K562 (cell line): ENCODE data around the gene COMMD1. TPM values are rescaled to one million over a fixed set of nuclear protein-coding genes. Genes with fewer than 3 reads are reported as not detected.

Source experiments
- ATAC-seq: fragments of 200-7000 bp; cut with Tn5 transposase; 3 replicates; pipeline ENCODE4 v1.9.1; 2020; ENCODE audit warnings: moderate library complexity
- BruUV-seq: library from RNA; stranded (reverse); fragments of 400-500 nt; replicated peaks from 2 replicates; lab custom pipeline; 2021; lab: Mats Ljungman, UMichigan
- CTCF ChIA-PET: fragments of 300-600 bp; formaldehyde crosslinking; extraction: SDS; loops from one replicate; lab custom pipeline; 2021; ENCODE audit warnings: low intra/inter-chr PET ratio; lab: Yijun Ruan, JAX
- POLR2A ChIA-PET: fragments of 300-600, 350-650 bp; sonication (Branson Sonifier 250); formaldehyde crosslinking; extraction: SDS; loops from one replicate; lab custom pipeline; 2021; ENCODE audit warnings: antibody characterized with exemption, inconsistent platforms; lab: Yijun Ruan, JAX
- DNase-seq, 4 experiments: peaks; one replicate each; pipeline versions ENCODE4 v3.0.0 to v3.0.0-alpha.2; 2011 to 2018; ENCODE audit warnings: low spot score in 3 of 4, mixed read lengths in 3 of 4; ENCODE audit errors: extremely low read depth in 1 of 4
- FAIRE-seq: peaks from 2 replicates; lab custom pipeline; 2011; peaks lifted over from hg19 to GRCh38; lab: Jason Lieb, UNC
- H2AFZ ChIP-seq: 2 replicates; pipeline ENCODE4 v1.6.0; 2011; ENCODE audit warnings: low read depth, low read length, control low read depth, inconsistent platforms
- H3K27ac ChIP-seq: fragments of 200-600 bp; 3 replicates; pipeline ENCODE4 v1.8.0; 2011; ENCODE audit warnings: low read depth, mild to moderate bottlenecking, control low read depth, inconsistent platforms, low read length, moderate library complexity, mixed read lengths; ENCODE audit errors: extremely low read depth
- H3K27me3 ChIP-seq, 2 experiments: fragments of 300-600 bp in 1 of 2; 2 replicates in 1 of 2; 3 replicates in 1 of 2; pipeline versions ENCODE4 v1.6.0 to v1.8.0; 2011; ENCODE audit warnings: inconsistent platforms in 2 of 2, low read length in 2 of 2, mild to moderate bottlenecking in 1 of 2, mixed read lengths in 1 of 2, moderate library complexity in 1 of 2; ENCODE audit not compliant: control insufficient read depth in 2 of 2, insufficient read depth in 2 of 2
- H3K36me3 ChIP-seq: fragments of 300-600 bp; 3 replicates; pipeline ENCODE4 v1.8.0; 2011; ENCODE audit warnings: mild to moderate bottlenecking, low read length, inconsistent platforms; ENCODE audit not compliant: control insufficient read depth, insufficient read depth
- H3K4me1 ChIP-seq, 2 experiments: fragments of 200-600 bp in 1 of 2; replicated peaks in 1 of 2; 2 replicates in 1 of 2; 3 replicates in 1 of 2; pipeline versions ENCODE4 v1.5.1 to v1.8.0; 2011; ENCODE audit warnings: inconsistent platforms in 2 of 2, low read length in 2 of 2, mild to moderate bottlenecking in 1 of 2, mixed read lengths in 1 of 2, moderate library complexity in 1 of 2; ENCODE audit not compliant: control insufficient read depth in 2 of 2, insufficient read depth in 2 of 2
- H3K4me2 ChIP-seq: 2 replicates; pipeline ENCODE4 v1.6.1; 2011; ENCODE audit warnings: low read length, control low read depth, inconsistent platforms, mixed read lengths; ENCODE audit not compliant: insufficient read depth
- H3K4me3 ChIP-seq: fragments of 200-600 bp; sonication (generic), shearing (Covaris generic); 2 replicates; pipeline ENCODE4 v1.5.1; 2016; ENCODE audit warnings: control low read depth, inconsistent platforms
- H3K79me2 ChIP-seq: fragments of 200-600 bp; 3 replicates; pipeline ENCODE4 v1.8.0; 2011; ENCODE audit warnings: low read length, inconsistent platforms; ENCODE audit not compliant: control insufficient read depth, insufficient read depth
- H3K9ac ChIP-seq, 2 experiments: 2 replicates each; pipeline versions ENCODE4 v1.6.0 to v1.6.1; 2011; ENCODE audit warnings: low read depth in 2 of 2, low read length in 2 of 2, control low read depth in 1 of 2, inconsistent platforms in 1 of 2, mild to moderate bottlenecking in 1 of 2, mixed read lengths in 1 of 2; ENCODE audit not compliant: insufficient read depth in 1 of 2
- H3K9me1 ChIP-seq: one replicate; pipeline ENCODE4 v1.6.0; 2011; ENCODE audit warnings: inconsistent platforms, mild to moderate bottlenecking, low read length, moderate library complexity; ENCODE audit not compliant: control insufficient read depth, insufficient read depth
- H3K9me3 ChIP-seq: replicated peaks from 2 replicates; pipeline ENCODE4 v1.5.1; 2011; ENCODE audit warnings: low read depth, low read length, inconsistent platforms; ENCODE audit not compliant: control insufficient read depth, insufficient read depth
- H4K20me1 ChIP-seq: replicated peaks from 2 replicates; pipeline ENCODE4 v1.6.1; 2011; ENCODE audit warnings: low read length, inconsistent platforms, mixed read lengths; ENCODE audit not compliant: control insufficient read depth, insufficient read depth
- ARID2 ChIP-seq: fragments of 450-650 bp; IDR thresholded peaks from 2 replicates; pipeline ENCODE4 v1.6.1; 2017; ENCODE audit warnings: antibody characterized with exemption, mild to moderate bottlenecking
- BMI1 ChIP-seq: fragments of 150-350 bp; IDR thresholded peaks from 2 replicates; pipeline ENCODE4 v1.6.1; 2014; ENCODE audit warnings: low read length
- CBFA2T2 ChIP-seq: fragments of 450-650 bp; conservative IDR thresholded peaks from 2 replicates; pipeline ENCODE4 v1.6.1; 2017; ENCODE audit warnings: mild to moderate bottlenecking
- GATAD2B ChIP-seq: fragments of 450-650 bp; IDR thresholded peaks from 2 replicates; pipeline ENCODE4 v1.6.1; 2017; ENCODE audit warnings: mild to moderate bottlenecking, borderline replicate concordance
- NCOA4 ChIP-seq: fragments of 450-650 bp; IDR thresholded peaks from 2 replicates; pipeline ENCODE4 v1.6.1; 2018; ENCODE audit warnings: mild to moderate bottlenecking; ENCODE audit not compliant: partially characterized antibody
- SRSF7 ChIP-seq: fragments of 200-400 bp; formaldehyde crosslinking; optimal IDR thresholded peaks from 2 replicates; pipeline ENCODE3; 2017; ENCODE audit warnings: mild to moderate bottlenecking, low read depth, low read length
- TAF7 ChIP-seq: fragments of 450-650 bp; IDR thresholded peaks from 2 replicates; pipeline ENCODE4 v1.6.1; 2016; ENCODE audit warnings: missing genetic modification characterization, missing compliant biosample characterization
- XRCC5 ChIP-seq: fragments of 200-400 bp; formaldehyde crosslinking; IDR thresholded peaks from 2 replicates; pipeline ENCODE4 v1.6.1; 2017; ENCODE audit warnings: low read depth, mild to moderate bottlenecking, low read length
- ZNF175 ChIP-seq: fragments of 200-800 bp; sonication (Bioruptor generic); IDR thresholded peaks from 2 replicates; pipeline ENCODE4 v1.6.1; 2016; ENCODE audit warnings: low read depth, mild to moderate bottlenecking, missing genetic modification characterization, missing compliant biosample characterization
- ZNF24 ChIP-seq: fragments of 450-650 bp; IDR thresholded peaks from 2 replicates; pipeline ENCODE4 v1.6.1; 2016
- ZNF436 ChIP-seq: fragments of 250-450, 450-650 bp; sonication (Bioruptor Pico); formaldehyde crosslinking; IDR thresholded peaks from 2 replicates; pipeline ENCODE4 v1.7.0; 2020; ENCODE audit warnings: mild to moderate bottlenecking
- WGBS: fragments of 100-300 bp; shearing (Covaris generic); methylation state at CpG from one replicate; pipeline ENCODE4 v1.1.6; 2016; ENCODE audit warnings: low coverage, mixed read lengths; ENCODE audit not compliant: insufficient coverage; ENCODE audit errors: missing lambda C conversion rate; 5-methylcytosine and 5-hydroxymethylcytosine counted together
- in situ Hi-C: fragments of 300-500 bp; cut with MboI; formaldehyde crosslinking; loops from 4 replicates; pipeline ENCODE4 v1.15.0; 2018; ENCODE audit warnings: inconsistent platforms, mixed read lengths
- intact Hi-C: fragments of 100-400 bp; cut with micrococcal nuclease; formaldehyde crosslinking; loops from 2 replicates; pipeline ENCODE4 v1.14.2; 2022
- polyA plus RNA-seq, 8 experiments: library from polyadenylated mRNA; depleted of rRNA in 4 of 8; stranded (reverse) in 5 of 8; unstranded in 3 of 8; fragments of >200 nt; fragmentation: Nextera tagmentation in 2 of 8; fragmentation: Illumina TruSeq in 1 of 8; extraction: Ambion mirVana in 2 of 8; extraction: Trizol in 1 of 8; gene quantifications; 2 replicates each; pipeline versions ENCODE4 v1.2.1 to v1.2.3, GENCODE V29; 2011 to 2014; ENCODE audit warnings: inconsistent platforms in 1 of 8, missing spikeins in 1 of 8
- total RNA-seq, 7 experiments: library from RNA; depleted of rRNA in 6 of 7; stranded (reverse); fragments of >200 nt in 6 of 7; fragmentation: Illumina TruSeq in 2 of 7; extraction: Trizol in 2 of 7; gene quantifications; 2 replicates each; pipeline versions ENCODE4 v1.2.1 to v1.2.3, GENCODE V29; 2011 to 2021; ENCODE audit warnings: low replicate concordance in 1 of 7
- TF ChIP-seq, protein P1 (sequence below): sonication (generic); formaldehyde crosslinking; IDR thresholded peaks from 2 replicates; pipeline ENCODE4 v1.5.0; 2020; ENCODE audit warnings: missing genetic modification reagents
- TF ChIP-seq, protein P2 (sequence below): fragments of 450-650 bp; IDR thresholded peaks from 2 replicates; pipeline ENCODE4 v1.6.1; 2016; ENCODE audit warnings: borderline replicate concordance
- TF ChIP-seq, protein P3 (sequence below): fragments of 150-350 bp; conservative IDR thresholded peaks from 2 replicates; pipeline ENCODE4 v1.6.1; 2014; ENCODE audit warnings: low read length
- TF ChIP-seq, protein P4 (sequence below): fragments of 450-650 bp; IDR thresholded peaks from 2 replicates; pipeline ENCODE4 v1.6.1; 2016; ENCODE audit warnings: missing biosample characterization, missing genetic modification characterization

Gene COMMD1
- total and polyA plus RNA-seq, 9 of the 15 experiments (the other 6 are each of a cell fraction or from before 2014, with no cell fraction given), result 14.4 to 77.0 (median 21.4) TPM

DNA sequence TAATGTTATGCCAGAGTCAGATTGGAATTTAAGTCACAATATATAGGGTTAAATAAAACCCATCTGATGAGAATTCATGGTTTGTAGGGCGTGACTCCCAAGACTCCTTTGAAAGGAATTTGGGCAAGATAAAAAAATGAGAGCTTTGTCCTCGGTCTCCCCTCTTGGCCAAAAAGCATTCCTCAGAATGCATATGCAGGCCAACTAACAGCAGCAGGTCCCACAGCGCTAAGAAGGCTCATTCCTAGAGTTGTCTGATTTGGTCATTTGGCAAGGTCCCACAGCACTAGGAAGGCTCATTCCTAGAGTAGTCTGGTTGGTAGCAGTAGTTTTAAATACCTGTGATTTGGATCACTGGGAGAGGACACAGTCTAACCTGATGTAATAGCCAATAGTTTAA is 184.2 kb downstream of the COMMD1 start (continued):
- TF ChIP-seq NCOA4, result no peak
- TF ChIP-seq, protein P1, sequence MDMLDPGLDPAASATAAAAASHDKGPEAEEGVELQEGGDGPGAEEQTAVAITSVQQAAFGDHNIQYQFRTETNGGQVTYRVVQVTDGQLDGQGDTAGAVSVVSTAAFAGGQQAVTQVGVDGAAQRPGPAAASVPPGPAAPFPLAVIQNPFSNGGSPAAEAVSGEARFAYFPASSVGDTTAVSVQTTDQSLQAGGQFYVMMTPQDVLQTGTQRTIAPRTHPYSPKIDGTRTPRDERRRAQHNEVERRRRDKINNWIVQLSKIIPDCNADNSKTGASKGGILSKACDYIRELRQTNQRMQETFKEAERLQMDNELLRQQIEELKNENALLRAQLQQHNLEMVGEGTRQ, result no peak
- no peak for TF ChIP-seq TAF7 (tag)
- TF ChIP-seq SRSF7, result no peak
- TF ChIP-seq, protein P2, sequence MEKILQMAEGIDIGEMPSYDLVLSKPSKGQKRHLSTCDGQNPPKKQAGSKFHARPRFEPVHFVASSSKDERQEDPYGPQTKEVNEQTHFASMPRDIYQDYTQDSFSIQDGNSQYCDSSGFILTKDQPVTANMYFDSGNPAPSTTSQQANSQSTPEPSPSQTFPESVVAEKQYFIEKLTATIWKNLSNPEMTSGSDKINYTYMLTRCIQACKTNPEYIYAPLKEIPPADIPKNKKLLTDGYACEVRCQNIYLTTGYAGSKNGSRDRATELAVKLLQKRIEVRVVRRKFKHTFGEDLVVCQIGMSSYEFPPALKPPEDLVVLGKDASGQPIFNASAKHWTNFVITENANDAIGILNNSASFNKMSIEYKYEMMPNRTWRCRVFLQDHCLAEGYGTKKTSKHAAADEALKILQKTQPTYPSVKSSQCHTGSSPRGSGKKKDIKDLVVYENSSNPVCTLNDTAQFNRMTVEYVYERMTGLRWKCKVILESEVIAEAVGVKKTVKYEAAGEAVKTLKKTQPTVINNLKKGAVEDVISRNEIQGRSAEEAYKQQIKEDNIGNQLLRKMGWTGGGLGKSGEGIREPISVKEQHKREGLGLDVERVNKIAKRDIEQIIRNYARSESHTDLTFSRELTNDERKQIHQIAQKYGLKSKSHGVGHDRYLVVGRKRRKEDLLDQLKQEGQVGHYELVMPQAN, result no peak

DNA sequence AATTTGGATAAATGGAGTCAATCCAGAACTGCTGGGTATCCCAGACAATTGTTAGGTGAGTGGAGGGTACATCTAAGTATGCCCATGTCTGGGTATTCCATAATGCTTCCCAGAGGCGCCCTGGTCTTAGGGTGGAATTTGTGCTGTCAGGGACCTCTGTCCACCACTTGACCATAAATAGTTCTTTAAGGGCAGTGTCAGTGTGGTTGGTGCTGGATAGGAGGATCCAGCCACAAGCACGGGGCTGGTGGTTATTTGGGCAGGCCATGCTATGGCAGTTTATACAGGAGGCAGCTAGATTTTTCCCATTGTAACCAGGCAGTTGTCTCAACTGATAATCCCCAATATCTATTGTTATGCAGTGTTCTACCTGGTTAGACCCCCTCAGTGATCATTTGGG is 186.0 kb downstream of the COMMD1 start:
- POLR2A ChIA-PET, result no interaction called here
- intact Hi-C loops, result no loop called here
- BruUV-seq, result no TSS peak
- no peaks in the 10 kb centered on the region for H3K9me3 ChIP-seq
- no peak overlapping the region for H3K4me2 ChIP-seq
- in situ Hi-C loops, result no loop called here
- TF ChIP-seq, protein P3, sequence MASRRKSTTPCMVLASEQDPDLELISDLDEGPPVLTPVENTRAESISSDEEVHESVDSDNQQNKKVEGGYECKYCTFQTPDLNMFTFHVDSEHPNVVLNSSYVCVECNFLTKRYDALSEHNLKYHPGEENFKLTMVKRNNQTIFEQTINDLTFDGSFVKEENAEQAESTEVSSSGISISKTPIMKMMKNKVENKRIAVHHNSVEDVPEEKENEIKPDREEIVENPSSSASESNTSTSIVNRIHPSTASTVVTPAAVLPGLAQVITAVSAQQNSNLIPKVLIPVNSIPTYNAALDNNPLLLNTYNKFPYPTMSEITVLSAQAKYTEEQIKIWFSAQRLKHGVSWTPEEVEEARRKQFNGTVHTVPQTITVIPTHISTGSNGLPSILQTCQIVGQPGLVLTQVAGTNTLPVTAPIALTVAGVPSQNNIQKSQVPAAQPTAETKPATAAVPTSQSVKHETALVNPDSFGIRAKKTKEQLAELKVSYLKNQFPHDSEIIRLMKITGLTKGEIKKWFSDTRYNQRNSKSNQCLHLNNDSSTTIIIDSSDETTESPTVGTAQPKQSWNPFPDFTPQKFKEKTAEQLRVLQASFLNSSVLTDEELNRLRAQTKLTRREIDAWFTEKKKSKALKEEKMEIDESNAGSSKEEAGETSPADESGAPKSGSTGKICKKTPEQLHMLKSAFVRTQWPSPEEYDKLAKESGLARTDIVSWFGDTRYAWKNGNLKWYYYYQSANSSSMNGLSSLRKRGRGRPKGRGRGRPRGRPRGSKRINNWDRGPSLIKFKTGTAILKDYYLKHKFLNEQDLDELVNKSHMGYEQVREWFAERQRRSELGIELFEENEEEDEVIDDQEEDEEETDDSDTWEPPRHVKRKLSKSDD, result no peak
- TF ChIP-seq GATAD2B, result no peak
- TF ChIP-seq, protein P4, sequence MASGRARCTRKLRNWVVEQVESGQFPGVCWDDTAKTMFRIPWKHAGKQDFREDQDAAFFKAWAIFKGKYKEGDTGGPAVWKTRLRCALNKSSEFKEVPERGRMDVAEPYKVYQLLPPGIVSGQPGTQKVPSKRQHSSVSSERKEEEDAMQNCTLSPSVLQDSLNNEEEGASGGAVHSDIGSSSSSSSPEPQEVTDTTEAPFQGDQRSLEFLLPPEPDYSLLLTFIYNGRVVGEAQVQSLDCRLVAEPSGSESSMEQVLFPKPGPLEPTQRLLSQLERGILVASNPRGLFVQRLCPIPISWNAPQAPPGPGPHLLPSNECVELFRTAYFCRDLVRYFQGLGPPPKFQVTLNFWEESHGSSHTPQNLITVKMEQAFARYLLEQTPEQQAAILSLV (tag), result no peak
- TF ChIP-seq ZNF24, result no peak
- no peak for TF ChIP-seq ZNF175
- TF ChIP-seq ZNF436 (CRISPR knock-in tag), result no peak
- TF ChIP-seq BMI1, result no peak
- TF ChIP-seq CBFA2T2, result no peak
- no peak for TF ChIP-seq XRCC5
- no peak for TF ChIP-seq ARID2
- DNase-seq, result no peak
- ATAC-seq, result no peak
- no peaks in the 10 kb centered on the region for H3K27me3 ChIP-seq
- no peaks in the 10 kb centered on the region for H3K79me2 ChIP-seq
- H2AFZ ChIP-seq, result no peak overlapping the region
- no peaks in the 10 kb centered on the region for H3K36me3 ChIP-seq
- H3K4me3 ChIP-seq, result no peak overlapping the region
- H3K4me1 ChIP-seq, result peaks cover 4 to 6% of the 10 kb centered on the region in 2 experiments; a peak in 3 of 5 replicates
- H4K20me1 ChIP-seq, result no peaks in the 10 kb centered on the region
- no peaks in the 10 kb centered on the region for H3K9me1 ChIP-seq
- FAIRE-seq, result no peak
- no peak overlapping the region for H3K27ac ChIP-seq
- CTCF ChIA-PET, result no interaction called here
- WGBS, result 33% methylated on average over 2 of the region's 2 CpGs
- no peak overlapping the region for H3K9ac ChIP-seq
